ENCODE measurements around the gene MDH1B. TPM values are rescaled to one million over a fixed set of nuclear protein-coding genes. Genes with fewer than 3 reads are reported as not detected.

The MDH1B gene
- total RNA-seq, 1 experiment from 2014 or later = 3.7 TPM

DNA sequence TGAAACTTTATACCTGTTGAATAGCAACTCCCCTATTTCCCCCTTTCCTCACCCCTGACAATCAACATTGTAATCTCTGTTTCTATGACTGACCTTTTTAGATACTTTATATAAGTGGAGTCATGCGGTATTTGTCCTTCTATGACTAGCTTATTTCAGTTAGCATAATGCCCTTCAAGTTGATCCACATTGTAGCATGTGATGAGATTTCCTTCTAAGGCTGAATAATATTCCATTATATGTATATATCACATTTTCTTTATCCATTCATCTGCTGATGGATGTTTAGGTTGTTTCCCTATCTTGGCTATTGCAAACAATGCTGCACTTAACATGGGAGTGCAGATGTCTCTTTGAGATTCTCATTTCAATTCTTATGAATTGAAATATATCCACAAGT, 9.7 kb upstream of the MDH1B start:
- Histone ChIP-seq H3K79me2 (ENCODE audit: insufficient read depth, low read length) (peaks cover 60% of the 10 kb centered on the region), H3K27me3 (ENCODE audit: insufficient read depth, low read length) (no peaks in the 10 kb centered on the region), H3K27ac (ENCODE audit: low read depth, low read length) (no peak overlapping the region), H3K9ac (ENCODE audit: low read length) (no peak overlapping the region), H3K4me1 (ENCODE audit: control insufficient read depth in 1 of 2, insufficient read depth in 2 of 2, low read length in 2 of 2) (no peaks in the 10 kb centered on the region), H3K9me2 (ENCODE audit: insufficient read depth) (no peaks in the 10 kb centered on the region), H3K4me3 (replicated peaks in 1 of 2; ENCODE audit: low read depth in 1 of 2, low read length in 2 of 2) (no peak overlapping the region), H3K9me3 (ENCODE audit: control insufficient read depth in 1 of 2, insufficient read depth in 1 of 2, low read depth in 1 of 2, low read length in 2 of 2) (peaks cover 0 to 7% of the 10 kb centered on the region in 2 experiments; a peak in 1 of 4 replicates), H2AFZ (ENCODE audit: low read depth, low read length, poor library complexity, severe bottlenecking) (no peak overlapping the region), H3K4me2 (ENCODE audit: low read length) (no peak overlapping the region), H4K20me1 (ENCODE audit: insufficient read depth) (no peaks in the 10 kb centered on the region), H3K36me3 (ENCODE audit: control insufficient read depth in 1 of 2, insufficient read depth in 2 of 2, low read length in 2 of 2) (peaks cover 22 to 46% of the 10 kb centered on the region in 2 experiments)
- ATAC-seq (no peak), DNase-seq (ENCODE audit: low read depth, low spot score) (no peak)
- intact Hi-C loops (cut with micrococcal nuclease) = no loop called here
- BruUV-seq (replicated peaks) = no TSS peak
- TF ChIP-seq ZFX (IDR thresholded peaks at IDR 0.05) (no peak), SP1 (IDR thresholded peaks at IDR 0.05; ENCODE audit: low read depth) (no peak), JUND (IDR thresholded peaks at IDR 0.05) (no peak), RAD21 (IDR thresholded peaks at IDR 0.05; ENCODE audit: low read depth) (no peak), POLR2AphosphoS5 (IDR thresholded peaks at IDR 0.05; ENCODE audit: low read depth, low read length) (no peak), TCF7L2 (IDR thresholded peaks at IDR 0.05; ENCODE audit: borderline replicate concordance, extremely low read depth, insufficient read depth, insufficient read length) (no peak), EZH2phosphoT487 (IDR thresholded peaks at IDR 0.05; ENCODE audit: borderline replicate concordance) (no peak), CBX3 (IDR thresholded peaks at IDR 0.05; ENCODE audit: low read depth) (no peak), SRF (IDR thresholded peaks at IDR 0.05; ENCODE audit: low read depth) (no peak), EGR1 (IDR thresholded peaks at IDR 0.05; ENCODE audit: low read depth) (no peak), FOSL1 (IDR thresholded peaks at IDR 0.05; ENCODE audit: low read depth) (no peak), ELF1 (IDR thresholded peaks at IDR 0.05; ENCODE audit: borderline replicate concordance, low read depth) (no peak), SIN3A (IDR thresholded peaks at IDR 0.05; ENCODE audit: low read depth) (no peak), ZNF274 (IDR thresholded peaks at IDR 0.05; ENCODE audit: low read depth, low read length) (no peak)
- TF ChIP-seq, protein P1, sequence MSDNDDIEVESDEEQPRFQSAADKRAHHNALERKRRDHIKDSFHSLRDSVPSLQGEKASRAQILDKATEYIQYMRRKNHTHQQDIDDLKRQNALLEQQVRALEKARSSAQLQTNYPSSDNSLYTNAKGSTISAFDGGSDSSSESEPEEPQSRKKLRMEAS (IDR thresholded peaks at IDR 0.05) = no peak
- TF ChIP-seq, protein P2, sequence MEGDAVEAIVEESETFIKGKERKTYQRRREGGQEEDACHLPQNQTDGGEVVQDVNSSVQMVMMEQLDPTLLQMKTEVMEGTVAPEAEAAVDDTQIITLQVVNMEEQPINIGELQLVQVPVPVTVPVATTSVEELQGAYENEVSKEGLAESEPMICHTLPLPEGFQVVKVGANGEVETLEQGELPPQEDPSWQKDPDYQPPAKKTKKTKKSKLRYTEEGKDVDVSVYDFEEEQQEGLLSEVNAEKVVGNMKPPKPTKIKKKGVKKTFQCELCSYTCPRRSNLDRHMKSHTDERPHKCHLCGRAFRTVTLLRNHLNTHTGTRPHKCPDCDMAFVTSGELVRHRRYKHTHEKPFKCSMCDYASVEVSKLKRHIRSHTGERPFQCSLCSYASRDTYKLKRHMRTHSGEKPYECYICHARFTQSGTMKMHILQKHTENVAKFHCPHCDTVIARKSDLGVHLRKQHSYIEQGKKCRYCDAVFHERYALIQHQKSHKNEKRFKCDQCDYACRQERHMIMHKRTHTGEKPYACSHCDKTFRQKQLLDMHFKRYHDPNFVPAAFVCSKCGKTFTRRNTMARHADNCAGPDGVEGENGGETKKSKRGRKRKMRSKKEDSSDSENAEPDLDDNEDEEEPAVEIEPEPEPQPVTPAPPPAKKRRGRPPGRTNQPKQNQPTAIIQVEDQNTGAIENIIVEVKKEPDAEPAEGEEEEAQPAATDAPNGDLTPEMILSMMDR (IDR thresholded peaks at IDR 0.05 in 2 of 3, conservative IDR thresholded peaks at IDR 0.05 in 1 of 3; ENCODE audit: borderline replicate concordance in 1 of 3, insufficient read depth in 1 of 3, low read depth in 2 of 3, low read length in 2 of 3) = no peak
- TF ChIP-seq, protein P3, sequence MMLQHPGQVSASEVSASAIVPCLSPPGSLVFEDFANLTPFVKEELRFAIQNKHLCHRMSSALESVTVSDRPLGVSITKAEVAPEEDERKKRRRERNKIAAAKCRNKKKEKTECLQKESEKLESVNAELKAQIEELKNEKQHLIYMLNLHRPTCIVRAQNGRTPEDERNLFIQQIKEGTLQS (IDR thresholded peaks at IDR 0.05) = no peak
- TF ChIP-seq, protein P4, sequence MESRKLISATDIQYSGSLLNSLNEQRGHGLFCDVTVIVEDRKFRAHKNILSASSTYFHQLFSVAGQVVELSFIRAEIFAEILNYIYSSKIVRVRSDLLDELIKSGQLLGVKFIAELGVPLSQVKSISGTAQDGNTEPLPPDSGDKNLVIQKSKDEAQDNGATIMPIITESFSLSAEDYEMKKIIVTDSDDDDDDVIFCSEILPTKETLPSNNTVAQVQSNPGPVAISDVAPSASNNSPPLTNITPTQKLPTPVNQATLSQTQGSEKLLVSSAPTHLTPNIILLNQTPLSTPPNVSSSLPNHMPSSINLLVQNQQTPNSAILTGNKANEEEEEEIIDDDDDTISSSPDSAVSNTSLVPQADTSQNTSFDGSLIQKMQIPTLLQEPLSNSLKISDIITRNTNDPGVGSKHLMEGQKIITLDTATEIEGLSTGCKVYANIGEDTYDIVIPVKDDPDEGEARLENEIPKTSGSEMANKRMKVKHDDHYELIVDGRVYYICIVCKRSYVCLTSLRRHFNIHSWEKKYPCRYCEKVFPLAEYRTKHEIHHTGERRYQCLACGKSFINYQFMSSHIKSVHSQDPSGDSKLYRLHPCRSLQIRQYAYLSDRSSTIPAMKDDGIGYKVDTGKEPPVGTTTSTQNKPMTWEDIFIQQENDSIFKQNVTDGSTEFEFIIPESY (IDR thresholded peaks at IDR 0.05; ENCODE audit: extremely low read depth, insufficient replicate concordance, low read length) = no peak
- RAD21 ChIA-PET (ENCODE audit: low non-redundant PET in 1 of 2, low total read pairs in 2 of 2, uncharacterized antibody in 2 of 2, unreplicated experiment in 2 of 2) = no interaction called here
- CTCF ChIA-PET = no interaction called here
- POLR2A ChIA-PET = no interaction called here
